ENCODE results near the gene RPS16. TPM values are rescaled to one million over a fixed set of nuclear protein-coding genes. Genes with fewer than 3 reads are reported as not detected.

RPS16 gene
- total and polyA plus RNA-seq, 4 donors, result 109 to 1,094 (median 218) TPM

DNA sequence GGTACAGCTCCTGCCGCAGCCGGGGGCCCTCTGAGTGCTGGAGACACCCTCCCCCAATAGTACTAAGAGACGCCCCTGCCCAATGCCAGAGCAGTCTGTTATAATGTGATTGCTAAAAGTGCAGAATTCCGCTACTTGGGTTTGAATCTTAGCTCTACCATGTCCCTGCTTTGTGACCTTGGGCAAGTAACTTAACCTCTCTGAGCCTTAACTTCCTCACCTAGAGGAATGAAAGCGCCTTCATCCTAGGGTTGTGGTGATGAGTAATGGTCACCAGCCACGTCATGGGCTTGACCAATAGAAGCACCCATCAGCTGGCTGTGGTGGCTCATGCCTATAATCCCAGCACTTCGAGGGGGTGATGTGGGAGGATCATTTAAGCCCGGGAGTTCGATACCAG lies 16.7 kb downstream of the RPS16 start:
- Histone ChIP-seq H3K9me3 (ENCODE audit: control insufficient read depth in 4 of 4, low read length in 3 of 4) (no peaks in the 10 kb centered on the region), H3K27me3 (ENCODE audit: control insufficient read depth in 4 of 4, insufficient read depth in 4 of 4, low read length in 3 of 4) (no peaks in the 10 kb centered on the region), H3K4me3 (ENCODE audit: low read depth in 1 of 3, low read length in 3 of 3) (no peak overlapping the region), H3K36me3 (ENCODE audit: control insufficient read depth in 4 of 4, insufficient read depth in 3 of 4, low read depth in 1 of 4, low read length in 3 of 4) (peaks cover 0 to 2% (median 0%) of the 10 kb centered on the region in 4 donors), H3K9ac (ENCODE audit: low read depth in 1 of 2, low read length in 2 of 2) (no peak overlapping the region), H3K27ac (ENCODE audit: low read depth in 1 of 2, low read length in 2 of 2) (no peak overlapping the region), H3K4me1 (ENCODE audit: control insufficient read depth in 4 of 4, insufficient read depth in 4 of 4, low read length in 3 of 4) (peaks cover 0 to 4% (median 0%) of the 10 kb centered on the region in 4 donors)
- no peak for DNase-seq (ENCODE audit: low spot score)
- 95% methylated on average over 9 of the region's 9 CpGs for WGBS
- TF ChIP-seq HNF4G (IDR thresholded peaks at IDR 0.05) (no peak), TAF1 (conservative IDR thresholded peaks at IDR 0.05) (no peak), NR2F2 (IDR thresholded peaks at IDR 0.05) (no peak), YY1 (IDR thresholded peaks at IDR 0.05) (no peak), SP1 (IDR thresholded peaks at IDR 0.05) (no peak), RAD21 (IDR thresholded peaks at IDR 0.05) (no peak), RXRA (IDR thresholded peaks at IDR 0.05) (no peak), HNF4A (conservative IDR thresholded peaks at IDR 0.05) (no peak)
- TF ChIP-seq, protein P1, sequence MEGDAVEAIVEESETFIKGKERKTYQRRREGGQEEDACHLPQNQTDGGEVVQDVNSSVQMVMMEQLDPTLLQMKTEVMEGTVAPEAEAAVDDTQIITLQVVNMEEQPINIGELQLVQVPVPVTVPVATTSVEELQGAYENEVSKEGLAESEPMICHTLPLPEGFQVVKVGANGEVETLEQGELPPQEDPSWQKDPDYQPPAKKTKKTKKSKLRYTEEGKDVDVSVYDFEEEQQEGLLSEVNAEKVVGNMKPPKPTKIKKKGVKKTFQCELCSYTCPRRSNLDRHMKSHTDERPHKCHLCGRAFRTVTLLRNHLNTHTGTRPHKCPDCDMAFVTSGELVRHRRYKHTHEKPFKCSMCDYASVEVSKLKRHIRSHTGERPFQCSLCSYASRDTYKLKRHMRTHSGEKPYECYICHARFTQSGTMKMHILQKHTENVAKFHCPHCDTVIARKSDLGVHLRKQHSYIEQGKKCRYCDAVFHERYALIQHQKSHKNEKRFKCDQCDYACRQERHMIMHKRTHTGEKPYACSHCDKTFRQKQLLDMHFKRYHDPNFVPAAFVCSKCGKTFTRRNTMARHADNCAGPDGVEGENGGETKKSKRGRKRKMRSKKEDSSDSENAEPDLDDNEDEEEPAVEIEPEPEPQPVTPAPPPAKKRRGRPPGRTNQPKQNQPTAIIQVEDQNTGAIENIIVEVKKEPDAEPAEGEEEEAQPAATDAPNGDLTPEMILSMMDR (IDR thresholded peaks at IDR 0.05; ENCODE audit: low read depth, low read length, missing input control), result no peak
- TF ChIP-seq, protein P2, sequence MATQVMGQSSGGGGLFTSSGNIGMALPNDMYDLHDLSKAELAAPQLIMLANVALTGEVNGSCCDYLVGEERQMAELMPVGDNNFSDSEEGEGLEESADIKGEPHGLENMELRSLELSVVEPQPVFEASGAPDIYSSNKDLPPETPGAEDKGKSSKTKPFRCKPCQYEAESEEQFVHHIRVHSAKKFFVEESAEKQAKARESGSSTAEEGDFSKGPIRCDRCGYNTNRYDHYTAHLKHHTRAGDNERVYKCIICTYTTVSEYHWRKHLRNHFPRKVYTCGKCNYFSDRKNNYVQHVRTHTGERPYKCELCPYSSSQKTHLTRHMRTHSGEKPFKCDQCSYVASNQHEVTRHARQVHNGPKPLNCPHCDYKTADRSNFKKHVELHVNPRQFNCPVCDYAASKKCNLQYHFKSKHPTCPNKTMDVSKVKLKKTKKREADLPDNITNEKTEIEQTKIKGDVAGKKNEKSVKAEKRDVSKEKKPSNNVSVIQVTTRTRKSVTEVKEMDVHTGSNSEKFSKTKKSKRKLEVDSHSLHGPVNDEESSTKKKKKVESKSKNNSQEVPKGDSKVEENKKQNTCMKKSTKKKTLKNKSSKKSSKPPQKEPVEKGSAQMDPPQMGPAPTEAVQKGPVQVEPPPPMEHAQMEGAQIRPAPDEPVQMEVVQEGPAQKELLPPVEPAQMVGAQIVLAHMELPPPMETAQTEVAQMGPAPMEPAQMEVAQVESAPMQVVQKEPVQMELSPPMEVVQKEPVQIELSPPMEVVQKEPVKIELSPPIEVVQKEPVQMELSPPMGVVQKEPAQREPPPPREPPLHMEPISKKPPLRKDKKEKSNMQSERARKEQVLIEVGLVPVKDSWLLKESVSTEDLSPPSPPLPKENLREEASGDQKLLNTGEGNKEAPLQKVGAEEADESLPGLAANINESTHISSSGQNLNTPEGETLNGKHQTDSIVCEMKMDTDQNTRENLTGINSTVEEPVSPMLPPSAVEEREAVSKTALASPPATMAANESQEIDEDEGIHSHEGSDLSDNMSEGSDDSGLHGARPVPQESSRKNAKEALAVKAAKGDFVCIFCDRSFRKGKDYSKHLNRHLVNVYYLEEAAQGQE (IDR thresholded peaks at IDR 0.05), result no peak

DNA sequence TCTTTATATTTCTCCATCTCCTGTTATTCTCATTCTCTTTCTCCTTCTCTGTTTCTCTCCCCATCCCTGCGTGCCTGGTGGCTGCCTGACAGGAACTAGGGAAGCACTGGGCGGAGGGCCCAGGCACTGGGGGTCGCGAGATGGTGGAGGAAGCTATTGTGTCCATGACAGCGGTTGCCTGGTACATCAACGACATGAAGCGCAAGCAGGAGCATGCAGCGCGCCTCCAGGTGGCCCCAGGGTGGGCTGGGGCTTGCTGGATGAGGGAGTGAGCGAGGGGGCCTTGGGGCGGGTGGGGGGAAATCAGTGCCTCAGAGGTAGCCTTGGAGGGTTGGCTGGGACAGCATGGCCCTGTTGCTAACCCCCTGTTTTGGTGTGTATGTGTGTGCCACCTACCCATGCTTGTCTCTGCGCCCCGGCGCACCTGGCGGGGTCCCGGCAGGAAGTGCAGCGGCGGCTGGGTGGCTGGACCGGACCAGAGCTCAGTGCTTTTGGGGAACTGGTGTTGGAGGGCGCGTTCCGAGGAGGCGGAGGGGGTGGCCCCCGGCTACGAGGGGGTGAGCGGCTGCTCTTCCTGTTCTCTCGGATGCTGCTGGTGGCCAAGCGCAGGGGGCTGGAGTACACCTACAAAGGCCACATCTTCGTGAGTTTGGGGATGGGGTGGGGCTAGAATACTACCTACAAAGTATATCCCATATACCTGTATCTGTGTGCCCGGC lies 18.1 kb downstream of the RPS16 start:
- Histone ChIP-seq H3K4me3 (ENCODE audit: low read depth in 1 of 3, low read length in 3 of 3) (no peak overlapping the region), H3K4me1 (ENCODE audit: control insufficient read depth in 4 of 4, insufficient read depth in 4 of 4, low read length in 3 of 4) (peaks cover 0 to 11% (median 3%) of the 10 kb centered on the region in 4 donors), H3K27me3 (ENCODE audit: control insufficient read depth in 4 of 4, insufficient read depth in 4 of 4, low read length in 3 of 4) (no peaks in the 10 kb centered on the region), H3K9ac (ENCODE audit: low read depth in 1 of 2, low read length in 2 of 2) (no peak overlapping the region), H3K9me3 (ENCODE audit: control insufficient read depth in 4 of 4, low read length in 3 of 4) (no peaks in the 10 kb centered on the region), H3K27ac (ENCODE audit: low read depth in 1 of 2, low read length in 2 of 2) (no peak overlapping the region), H3K36me3 (ENCODE audit: control insufficient read depth in 4 of 4, insufficient read depth in 3 of 4, low read depth in 1 of 4, low read length in 3 of 4) (peaks cover 0 to 2% (median 0%) of the 10 kb centered on the region in 4 donors)
- WGBS, result 93% methylated on average over 30 of the region's 30 CpGs
- TF ChIP-seq JUND (IDR thresholded peaks at IDR 0.05), result no peak
- TF ChIP-seq, protein P3, sequence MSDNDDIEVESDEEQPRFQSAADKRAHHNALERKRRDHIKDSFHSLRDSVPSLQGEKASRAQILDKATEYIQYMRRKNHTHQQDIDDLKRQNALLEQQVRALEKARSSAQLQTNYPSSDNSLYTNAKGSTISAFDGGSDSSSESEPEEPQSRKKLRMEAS (IDR thresholded peaks at IDR 0.05), result no peak
- no peak for DNase-seq (ENCODE audit: low spot score)

All from liver (tissue), 9 donors.